Adrenal gland (tissue), 12 donors: Measurements from ENCODE around the gene RLN3. TPM values are rescaled to one million over a fixed set of nuclear protein-coding genes. Genes with fewer than 3 reads are reported as not detected.
A peak's percentile ranks its signal among the peaks of the same experiment; 100 is the strongest.

Experiments
- DNase-seq, 7 donors: peaks; one replicate each; pipeline ENCODE4 v3.0.0-alpha.2; 2019 to 2020
- H3K27ac ChIP-seq, 5 donors: fragments of 200-600 bp; sonication (generic) in 4 of 5; 1 replicate in 3 of 5; 2 replicates in 2 of 5; pipeline versions ENCODE4 v1.5.1 to v1.8.0; 2016 to 2020; ENCODE audit warnings: mild to moderate bottlenecking in 1 of 5
- H3K27me3 ChIP-seq: fragments of 200-600 bp; 2 replicates; pipeline ENCODE4 v1.8.0; 2021
- H3K36me3 ChIP-seq, 2 donors: fragments of 200-600 bp; replicated peaks in 1 of 2; 1 replicate in 1 of 2; 2 replicates in 1 of 2; pipeline versions ENCODE4 v1.5.1 to v1.8.0; 2018 to 2022
- H3K4me1 ChIP-seq, 2 donors: fragments of 200-600 bp; replicated peaks in 1 of 2; 1 replicate in 1 of 2; 2 replicates in 1 of 2; pipeline versions ENCODE4 v1.5.1 to v1.8.0; 2018 to 2021
- H3K4me3 ChIP-seq, 4 donors: fragments of 200-600 bp; sonication (generic) in 3 of 4; one replicate each; pipeline ENCODE4 v1.5.1; 2016 to 2018
- H3K9me3 ChIP-seq, 3 donors: fragments of 200-600 bp; sonication (generic) in 1 of 3; replicated peaks in 1 of 3; 1 replicate in 2 of 3; 2 replicates in 1 of 3; pipeline versions ENCODE4 v1.5.1 to v1.8.0; 2016 to 2021
- CTCF ChIP-seq, 6 experiments: fragments of 450-650 bp in 4 of 6; fragments of 200-600 bp in 2 of 6; sonication (generic) in 1 of 6; IDR thresholded peaks; 1 replicate in 5 of 6; 2 replicates in 1 of 6; pipeline versions ENCODE4 v1.5.1 to v1.8.0; 2016 to 2021; ENCODE audit warnings: antibody characterized with exemption in 6 of 6, mild to moderate bottlenecking in 2 of 6, moderate library complexity in 1 of 6
- POLR2A ChIP-seq, 2 donors: fragments of 450-650 bp; IDR thresholded peaks; one replicate each; pipeline ENCODE4 v1.6.1; 2017; ENCODE audit warnings: antibody characterized with exemption in 2 of 2, mild to moderate bottlenecking in 2 of 2, moderate library complexity in 1 of 2
- WGBS, 4 donors: extraction: QIAGEN DNeasy Blood & Tissue Kit in 2 of 4; methylation state at CpG; one replicate each; pipeline versions ENCODE4 v1.1.5 to v1.1.7; 2013 to 2017; 5-methylcytosine and 5-hydroxymethylcytosine counted together
- intact Hi-C, 2 donors: fragments of 100-400 bp; cut with DNase I; formaldehyde crosslinking; loops; one replicate each; pipeline versions ENCODE4 v1.14.1 to v1.15.0; 2022 to 2023
- polyA plus RNA-seq, 3 donors: library from polyadenylated mRNA; stranded (reverse); fragments of 200-250 nt in 2 of 3; fragments of 350-450 nt in 1 of 3; fragmentation: Illumina TruSeq in 1 of 3; extraction: RNeasy Lipid Tissue Mini Kit (QIAGEN cat#74804) in 1 of 3; gene quantifications; one replicate each; pipeline ENCODE4 v1.2.3, GENCODE V29; 2013 to 2014
- total RNA-seq, 9 donors: library from RNA; depleted of rRNA in 4 of 9; stranded (reverse); fragments of >200 nt in 4 of 9; fragments of 120-200 nt in 1 of 9; fragmentation: NEBNext Ultra II Directional in 1 of 9; extraction: Animal tissue kit (Norgen Biotek cat#: 25700) in 1 of 9; gene quantifications; one replicate each; pipeline versions ENCODE4 v1.1.0 to v1.2.4, GENCODE V29; 2013 to 2023
- donor health status: healthy with polysubstance abuse.
- donor health status: Bipolar disorder and iron deficiency.
- donor health status: DM: yes; HTN: yes; CAD: no.
- donor health status: DM: no; HTN: no; CAD: no.
- donor health status: DM: no; HTN: no; CAD: no.
- donor health status: DM: yes; HTN: yes; CAD: no.

Gene RLN3
- total and polyA plus RNA-seq, 12 donors = not detected

GRCh38 chr19:14000691-14001375 is 27.1 kb upstream of the RLN3 start:
- H3K4me3 ChIP-seq = no peak overlapping the region
- TF ChIP-seq CTCF (IDR thresholded peaks at IDR 0.05) (no peak), POLR2A (IDR thresholded peaks at IDR 0.05) (no peak)
- intact Hi-C loops = no loop called here
- H3K27ac ChIP-seq = no peak overlapping the region
- H3K36me3 ChIP-seq = no peaks in the 10 kb centered on the region
- DNase-seq = no peak
- H3K27me3 ChIP-seq = no peaks in the 10 kb centered on the region
- peaks cover 0 to 7% (median 0%) of the 10 kb centered on the region in 3 donors for H3K9me3 ChIP-seq
- peaks cover 15 to 24% of the 10 kb centered on the region in 2 donors for H3K4me1 ChIP-seq
- 84 to 88% (median 87%) methylated on average over 12 to 13 of the region's 13 CpGs for WGBS, 4 donors

GRCh38 chr19:14002571-14003250 is 25.2 kb upstream of the RLN3 start:
- Histone ChIP-seq H3K27me3 (no peaks in the 10 kb centered on the region), H3K27ac (peak overlapping the region in 3 of 5 donors; percentile 18 to 97 (median 97)), H3K9me3 (peaks cover 0 to 7% (median 0%) of the 10 kb centered on the region in 3 donors), H3K36me3 (no peaks in the 10 kb centered on the region), H3K4me1 (peaks cover 15 to 24% of the 10 kb centered on the region in 2 donors), H3K4me3 (no peak overlapping the region)
- WGBS, 4 donors = 65 to 78% (median 73%) methylated on average over 6 to 13 of the region's 13 CpGs
- TF ChIP-seq POLR2A (IDR thresholded peaks at IDR 0.05) = no peak
- no peak for TF ChIP-seq CTCF (IDR thresholded peaks at IDR 0.05)
- intact Hi-C loops = no loop called here
- no peak for DNase-seq

- Histone ChIP-seq H3K4me3 (no peak overlapping the region), H3K4me1 (peaks cover 15 to 24% of the 10 kb centered on the region in 2 donors), H3K9me3 (peaks cover 0 to 7% (median 0%) of the 10 kb centered on the region in 3 donors), H3K27me3 (no peaks in the 10 kb centered on the region), H3K36me3 (no peaks in the 10 kb centered on the region), H3K27ac (peak overlapping the region; percentile 12 to 97 (median 93))
- WGBS, 4 donors = 57 to 64% (median 59%) methylated on average over 8 to 10 of the region's 10 CpGs
- no peak for DNase-seq
- intact Hi-C loops = no loop called here
- TF ChIP-seq POLR2A (IDR thresholded peaks at IDR 0.05) = no peak
- TF ChIP-seq CTCF (IDR thresholded peaks at IDR 0.05) = no peak
Observed at GRCh38 chr19:14003251-14004055, 24.5 kb upstream of the RLN3 start.
